GM23248 (cell line): ENCODE results near the gene GARIN3.

Experiments used
- EZH2 ChIP-seq: fragments of 200-600 bp; sonication (generic); IDR thresholded peaks from 2 replicates; pipeline ENCODE4 v1.6.1; 2018; ENCODE audit warnings: antibody characterized with exemption, mild to moderate bottlenecking; ENCODE audit not compliant: insufficient read depth, poor library complexity, severe bottlenecking
- EZH2phosphoT487 ChIP-seq: fragments of 200-600 bp; sonication (generic); IDR thresholded peaks from 2 replicates; pipeline ENCODE4 v1.6.1; 2018; ENCODE audit warnings: antibody characterized with exemption, moderate library complexity, mild to moderate bottlenecking, low read depth; ENCODE audit not compliant: insufficient read depth

- no peak for TF ChIP-seq EZH2phosphoT487
- TF ChIP-seq EZH2 = no peak
Observed at GRCh38 chr5:157115012-157115411, 51.1 kb downstream of the GARIN3 start.
